HS-5 (cell line): ENCODE measurements around the gene PRKG1.
"Not testable (repeated sequence)": the region's sequence is repeated elsewhere in the genome, so short reads cannot be mapped to it uniquely, and the experiment has no call there.

Experiments used
- DNase-seq: peaks from one replicate; pipeline ENCODE4 v3.0.0-alpha.2; 2012; ENCODE audit warnings: low read depth

PRKG1 gene

DNA sequence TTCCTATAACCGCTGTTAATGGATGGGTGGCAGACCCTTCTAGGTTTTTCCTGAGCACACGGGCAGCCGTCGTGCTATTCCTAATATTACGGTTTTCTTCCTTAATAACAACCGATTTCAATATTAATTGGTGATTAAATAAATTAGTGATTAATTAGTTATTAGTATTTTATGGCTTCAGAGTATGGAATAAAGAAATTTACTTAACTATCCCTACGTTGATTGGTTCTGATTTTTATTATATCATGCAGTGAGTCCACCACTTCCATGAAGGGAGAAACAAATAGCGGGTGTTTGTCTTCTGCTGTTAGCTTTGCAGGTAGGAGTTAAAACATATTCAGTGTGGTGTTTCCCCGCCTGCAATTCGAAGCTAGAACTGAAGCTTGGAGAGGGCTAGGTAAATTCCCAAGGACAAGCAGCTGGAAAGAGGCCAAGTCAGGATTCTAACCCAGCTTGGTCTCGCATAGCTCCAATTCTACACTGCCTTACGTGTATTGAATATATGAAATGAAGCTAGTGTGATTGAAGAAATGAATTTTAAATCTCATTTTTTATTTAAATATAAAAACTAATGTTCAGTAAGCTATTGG is 626.0 kb downstream of the PRKG1 start:
- peak; percentile 4 for DNase-seq

DNA sequence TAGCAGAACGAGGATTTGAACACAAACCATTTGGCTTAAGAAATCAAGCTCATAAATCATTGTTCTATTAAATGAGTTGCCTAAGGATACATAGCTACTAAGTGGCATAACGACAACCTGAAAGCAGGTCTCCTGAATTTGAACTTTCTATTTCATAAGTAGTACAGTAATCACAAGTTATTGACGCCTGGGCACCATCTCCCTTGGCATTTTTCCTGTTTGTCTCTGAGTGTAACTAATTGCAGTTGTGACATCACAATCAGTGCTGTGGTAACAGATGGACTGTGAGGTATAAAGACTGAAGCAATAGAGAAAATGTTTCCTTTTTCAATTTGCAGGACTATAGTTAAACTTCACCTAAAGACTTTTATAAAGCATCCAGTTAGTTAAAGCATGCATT is 631.5 kb downstream of the PRKG1 start:
- DNase-seq, result no peak

DNA sequence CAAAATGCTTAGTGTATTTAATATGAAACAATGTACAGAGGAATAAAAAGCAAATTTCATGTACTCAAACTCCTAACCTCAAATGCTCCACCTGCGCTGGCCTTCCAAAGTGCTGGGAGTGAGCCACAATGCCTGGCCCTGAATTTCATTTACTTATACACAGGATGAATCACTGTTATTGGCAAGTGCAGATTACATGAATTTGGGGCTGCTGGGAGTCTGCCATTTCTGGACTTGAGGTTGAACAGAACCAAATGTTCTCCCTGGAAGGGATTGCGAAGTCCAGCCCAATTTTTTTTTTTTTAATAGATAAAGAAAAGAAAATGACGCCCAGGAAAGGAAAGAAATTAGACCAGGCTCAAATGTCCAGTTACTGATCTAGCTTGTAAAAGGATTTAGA is 631.9 kb downstream of the PRKG1 start:
- DNase-seq, result peak; percentile 18

DNA sequence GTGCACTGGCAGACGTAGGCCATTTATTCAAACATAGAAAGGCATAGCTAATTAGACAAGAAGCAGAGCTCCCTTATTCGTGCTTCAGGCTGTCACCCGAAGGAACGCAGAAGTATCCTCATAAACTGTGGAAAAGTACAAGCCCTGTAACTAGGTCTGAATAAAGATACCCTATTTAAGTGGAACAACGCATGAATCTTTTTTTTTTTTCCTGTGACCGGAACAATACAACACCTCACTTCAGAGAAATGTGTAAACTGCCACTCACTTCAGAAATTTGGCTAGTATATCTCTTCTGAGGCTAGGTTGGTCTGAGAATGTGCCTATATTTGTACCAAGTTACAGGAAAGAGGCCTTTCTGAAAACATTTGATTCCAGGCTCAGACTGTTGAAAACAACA is 633.1 kb downstream of the PRKG1 start:
- DNase-seq, result no peak

DNA sequence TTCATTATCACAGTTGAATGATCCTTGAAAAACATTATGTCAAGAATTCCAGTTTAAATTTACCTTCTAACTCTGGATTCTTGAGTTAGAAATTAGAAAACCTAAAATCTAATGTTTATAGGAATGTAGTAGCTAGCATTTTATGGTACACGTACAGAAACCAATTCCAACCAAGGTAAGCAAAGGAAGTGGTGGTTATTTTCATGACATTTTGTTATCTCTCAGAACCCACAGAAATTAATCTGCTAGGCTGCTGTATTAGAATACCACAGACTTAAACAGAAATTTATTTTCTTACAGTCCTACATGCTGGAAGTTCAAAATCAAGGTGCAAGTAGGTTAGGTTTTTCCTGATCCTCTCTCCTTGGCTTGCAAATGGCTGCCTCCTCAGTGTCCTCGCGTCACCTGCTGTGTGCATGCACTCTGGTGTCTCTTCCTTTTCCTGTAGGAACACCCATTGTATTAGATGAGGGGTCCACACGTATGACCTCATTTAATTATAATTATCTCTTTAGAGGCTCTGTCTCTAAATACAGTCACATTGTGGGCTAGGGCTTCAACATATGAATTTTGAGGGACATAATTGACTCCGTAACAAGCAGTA is 633.6 kb downstream of the PRKG1 start:
- no peak for DNase-seq

DNA sequence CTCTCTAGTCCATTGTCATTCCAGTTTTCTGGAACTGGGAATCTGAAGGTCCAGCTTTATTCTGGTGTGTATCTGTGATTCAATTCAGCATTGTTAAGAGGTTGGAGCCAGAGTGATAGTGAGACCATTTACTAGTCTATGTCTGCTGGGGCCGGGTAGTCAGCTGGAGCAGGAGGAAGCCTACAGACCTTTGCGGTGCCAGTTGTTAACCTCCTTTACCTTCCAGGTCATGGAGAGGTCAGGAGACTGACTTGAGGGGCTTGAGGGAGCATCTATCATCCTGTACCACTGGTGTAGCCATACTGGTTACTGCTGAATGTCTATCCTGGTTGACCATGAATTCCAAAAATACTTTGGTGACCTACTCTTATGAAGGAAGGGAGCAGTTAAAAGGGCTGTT is 634.3 kb downstream of the PRKG1 start:
- DNase-seq, result no peak

DNA sequence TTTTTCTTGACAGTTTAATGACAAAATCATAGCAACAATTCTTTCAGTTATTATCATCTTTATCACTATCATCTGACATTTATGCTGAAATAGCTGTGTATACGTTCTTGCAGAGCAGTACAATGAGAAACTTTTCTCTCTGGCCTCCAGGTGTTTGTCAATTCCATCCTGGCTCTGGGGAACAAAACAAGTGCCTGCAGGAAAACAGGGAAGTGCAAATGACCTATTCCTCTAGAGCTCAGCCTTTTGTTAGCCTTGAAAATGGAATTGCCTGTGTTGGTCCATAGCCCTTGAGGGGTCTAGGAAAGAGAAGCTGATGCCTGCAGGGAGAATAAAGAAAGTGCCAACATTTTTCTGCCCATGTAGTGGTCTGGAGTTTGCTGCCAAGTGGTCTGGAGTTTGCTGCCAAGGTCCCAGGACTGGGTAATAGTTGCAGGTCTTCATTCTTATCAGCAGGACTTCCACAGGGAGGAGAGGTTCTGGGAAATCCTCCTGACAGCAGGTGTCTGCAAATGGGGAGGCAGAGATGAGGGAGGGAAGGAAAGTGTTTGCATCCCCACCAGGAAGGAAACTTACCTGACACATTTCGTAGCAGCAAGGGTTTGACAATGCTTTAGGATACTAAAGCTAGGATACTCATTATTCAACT is 635.2 kb downstream of the PRKG1 start:
- no peak for DNase-seq

DNA sequence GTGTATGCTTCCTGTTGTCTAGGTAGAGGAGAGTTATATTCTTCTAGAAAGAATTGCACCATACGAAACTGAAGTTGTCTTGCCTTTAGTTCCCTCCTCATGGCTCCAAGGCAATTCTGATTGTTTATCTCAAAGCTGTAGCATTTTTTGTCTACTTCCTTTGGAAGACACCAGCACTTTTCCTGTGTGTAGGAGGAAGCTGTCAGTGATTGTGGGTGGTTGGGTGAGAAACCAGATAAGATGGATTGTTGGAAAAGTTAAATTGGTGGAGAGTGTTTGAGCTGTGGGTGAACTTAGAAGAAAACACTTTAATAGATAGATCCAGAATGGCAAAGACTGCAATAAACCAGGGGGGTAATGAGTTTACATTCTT is 637.2 kb downstream of the PRKG1 start:
- DNase-seq, result no peak

DNA sequence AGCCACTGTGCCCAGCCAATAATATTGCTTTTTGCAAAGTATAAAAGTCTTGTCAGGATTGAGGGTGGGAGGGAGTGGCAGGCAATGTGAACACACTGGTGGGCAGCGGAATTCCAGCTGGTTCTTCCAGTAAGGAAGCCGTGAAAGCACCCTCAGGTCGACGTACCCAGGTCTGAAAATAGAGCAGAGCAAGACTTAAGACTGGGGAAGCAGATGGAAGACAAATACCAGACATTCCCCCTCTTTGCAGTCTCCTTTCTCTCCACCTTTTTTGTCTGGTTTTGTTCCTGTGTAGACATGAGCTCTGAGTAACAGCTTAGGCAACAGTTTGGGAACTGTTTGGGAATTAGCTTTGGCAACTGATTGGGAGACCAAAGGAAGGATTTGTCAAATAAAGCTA is 642.7 kb downstream of the PRKG1 start:
- DNase-seq, result no peak

DNA sequence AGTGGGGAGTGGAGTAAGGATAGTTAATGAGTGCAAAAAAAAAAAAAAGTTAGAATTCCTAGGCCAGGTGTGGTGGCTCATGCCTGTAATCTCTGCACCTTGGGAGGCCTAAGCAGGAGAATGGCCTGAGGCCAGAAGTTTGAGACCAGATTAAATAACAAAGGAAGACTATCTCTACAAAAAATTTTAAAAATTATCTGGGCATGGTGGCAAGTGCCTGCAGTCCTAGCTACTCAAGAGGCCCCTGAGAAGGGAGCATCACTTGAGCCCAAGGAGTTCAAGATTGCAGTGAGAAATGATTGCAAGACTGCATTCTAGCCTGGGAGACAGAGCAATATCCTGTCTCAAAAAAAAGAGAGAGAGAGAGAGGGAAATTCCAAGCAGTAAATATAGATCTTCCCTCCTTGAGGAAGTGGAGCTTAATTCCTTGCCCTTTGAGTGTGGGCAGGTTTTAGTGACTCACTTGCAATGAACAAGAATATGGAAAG is 644.6 kb downstream of the PRKG1 start:
- DNase-seq, result peak; percentile 40

DNA sequence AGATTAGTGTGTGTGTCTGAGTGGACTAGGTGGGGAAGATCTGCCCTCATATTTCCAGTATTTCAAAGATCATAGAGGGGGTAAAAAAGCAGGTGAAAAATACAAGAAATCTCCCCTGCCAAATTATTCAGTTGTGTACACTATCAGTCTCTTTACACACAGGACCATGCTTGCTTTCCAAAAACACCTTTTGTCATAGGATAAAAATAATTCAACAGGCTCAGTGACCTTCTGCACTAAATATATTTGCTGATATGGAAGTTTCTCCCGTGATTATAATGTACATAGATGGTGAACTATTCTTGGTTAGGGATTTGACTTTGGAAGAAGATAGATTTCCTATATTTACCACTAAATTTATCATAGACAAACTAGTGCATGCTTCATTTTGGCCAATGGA is 649.8 kb downstream of the PRKG1 start:
- no peak for DNase-seq

DNA sequence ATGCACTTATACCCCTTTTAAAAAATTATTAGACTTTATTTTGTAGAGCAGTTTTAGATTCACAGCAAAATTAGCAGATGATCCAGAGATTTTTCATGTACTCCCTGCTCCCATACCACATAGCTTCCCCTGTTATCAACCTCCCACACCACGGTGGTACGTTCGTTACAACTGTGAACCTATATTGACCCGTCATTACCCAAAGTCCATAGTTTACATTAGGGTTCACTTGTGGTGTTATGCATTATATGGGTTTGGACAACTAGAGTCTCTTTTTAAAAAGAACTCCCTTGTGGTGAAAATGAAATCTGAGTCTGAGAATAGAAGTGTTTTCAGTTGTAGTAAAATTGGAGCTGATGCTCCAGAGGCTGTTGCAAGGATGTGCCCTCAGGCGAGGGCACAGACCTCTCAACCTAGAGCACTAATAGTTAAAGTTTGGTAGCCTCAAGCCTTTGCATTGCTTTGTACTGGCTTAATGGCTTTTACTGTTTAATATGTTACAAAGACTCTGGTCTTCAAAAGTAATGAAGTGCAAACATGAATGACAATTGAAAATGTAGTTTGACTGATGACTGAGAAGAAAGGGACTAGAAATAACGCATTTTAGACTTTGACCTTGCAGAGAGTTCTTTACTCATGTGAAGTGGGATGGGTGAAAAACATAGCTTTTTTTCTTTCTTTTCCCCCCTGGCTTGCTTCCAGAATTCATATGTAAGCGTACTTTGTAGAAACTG is 655.7 kb downstream of the PRKG1 start:
- DNase-seq, result no peak

DNA sequence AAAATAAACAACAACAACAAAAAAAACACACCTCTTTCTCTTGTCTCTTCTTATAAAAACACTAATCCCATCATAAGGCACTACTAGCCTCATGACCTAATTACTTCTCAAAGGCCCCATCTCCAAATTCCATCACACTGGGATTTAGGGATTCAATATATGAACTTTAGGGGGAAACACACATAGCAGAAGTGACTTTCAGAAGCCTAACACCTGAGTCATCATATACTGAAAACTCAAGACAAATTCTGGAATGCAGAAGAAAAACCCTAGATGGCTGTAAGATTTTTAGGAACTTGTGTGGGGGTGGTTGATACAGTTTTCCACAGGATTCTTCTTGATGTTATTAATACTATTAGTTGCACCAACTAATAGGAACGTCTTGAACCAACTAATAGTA is 658.8 kb downstream of the PRKG1 start:
- DNase-seq, result peak; percentile 42

DNA sequence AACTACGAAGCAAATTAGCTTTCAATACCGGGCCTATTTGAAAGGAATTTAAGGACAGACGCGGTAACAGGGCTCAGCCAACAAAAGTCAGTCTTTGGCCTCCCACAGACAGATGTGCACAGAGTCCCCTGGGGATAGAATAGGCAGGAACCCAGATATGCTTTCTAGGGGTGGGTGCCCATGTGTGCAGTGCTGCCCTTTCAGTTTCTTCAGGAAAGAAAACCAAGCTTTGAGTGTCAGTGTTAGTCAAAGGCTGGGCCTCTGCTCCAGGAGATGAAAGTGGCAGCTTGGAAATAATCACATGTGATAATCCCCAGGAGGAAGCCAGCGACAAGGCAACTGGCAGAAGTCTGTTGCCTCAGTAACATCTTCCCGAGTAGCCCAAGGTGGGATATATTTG is 668.9 kb downstream of the PRKG1 start:
- DNase-seq, result no peak

DNA sequence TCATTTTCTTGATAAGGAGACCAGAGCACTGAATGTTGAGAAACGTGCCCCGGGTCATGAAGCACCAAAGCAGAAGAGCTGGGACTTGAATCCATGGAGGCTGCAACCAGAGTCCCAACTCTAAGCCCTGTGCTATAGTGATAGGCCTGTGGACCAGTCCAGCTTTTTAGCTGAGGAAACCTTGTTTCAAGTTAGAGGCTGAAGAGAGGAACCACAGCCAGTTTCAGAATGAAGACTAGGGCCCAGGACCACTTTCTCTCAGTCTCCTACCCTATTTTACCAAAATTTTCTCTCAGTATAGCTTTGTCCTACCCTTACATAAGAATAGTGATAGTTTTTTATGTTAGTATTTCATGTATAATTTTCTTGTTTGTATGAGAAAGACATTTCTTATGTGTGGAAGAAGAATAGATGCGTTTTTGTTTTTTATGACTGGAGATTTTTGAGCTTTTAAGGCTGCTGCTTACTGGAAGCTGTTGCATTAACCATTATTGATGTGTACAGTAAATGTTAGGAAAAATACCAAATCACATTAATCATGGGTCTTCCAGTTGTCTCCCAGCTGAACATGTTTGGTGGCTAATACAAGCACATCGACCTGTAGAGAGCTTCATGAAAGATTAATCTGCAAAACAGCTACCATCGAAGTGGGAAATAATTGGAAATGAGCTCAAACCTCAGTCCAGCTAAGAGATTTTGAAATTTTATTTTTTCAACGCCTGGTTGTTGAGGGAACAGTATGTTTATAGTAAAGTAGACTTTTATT is 670.1 kb downstream of the PRKG1 start:
- DNase-seq, result no peak

DNA sequence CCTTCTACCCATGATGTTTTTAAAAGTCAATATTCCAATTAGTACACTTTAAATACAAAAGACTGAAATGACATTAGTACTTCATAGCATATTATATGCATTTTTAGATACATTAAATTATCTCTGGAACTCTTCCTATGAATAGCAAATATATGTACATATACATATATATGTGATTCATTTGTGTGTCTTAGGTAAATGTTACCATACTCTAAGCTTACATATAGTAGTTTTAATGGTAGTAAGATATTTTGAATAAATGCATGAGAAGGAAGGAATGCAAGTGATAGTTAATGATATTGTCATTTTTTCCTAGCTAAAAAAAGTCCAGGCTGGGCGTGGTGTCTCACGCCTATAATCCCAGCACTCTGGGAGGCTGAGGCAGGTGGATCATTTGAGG is 671.1 kb downstream of the PRKG1 start:
- no peak for DNase-seq

DNA sequence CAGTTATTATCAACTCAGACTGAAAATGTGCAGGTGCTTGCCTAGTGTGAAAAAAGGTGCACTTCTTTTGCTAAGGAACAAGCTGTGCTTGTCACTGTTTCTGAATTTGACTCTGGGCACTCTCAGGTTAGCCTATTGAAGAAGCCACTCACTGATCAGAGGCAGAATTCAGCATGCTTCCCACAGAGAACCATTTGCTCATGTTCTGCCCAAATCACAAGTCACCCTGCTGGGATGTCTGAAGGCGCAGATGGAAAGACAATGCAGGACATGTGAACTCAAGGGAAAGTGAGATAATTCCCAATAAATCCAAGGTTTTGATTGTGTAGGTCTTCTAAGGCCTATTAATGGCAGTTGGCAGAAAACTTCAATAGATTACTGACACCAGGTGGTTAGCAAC is 672.9 kb downstream of the PRKG1 start:
- DNase-seq, result no peak

DNA sequence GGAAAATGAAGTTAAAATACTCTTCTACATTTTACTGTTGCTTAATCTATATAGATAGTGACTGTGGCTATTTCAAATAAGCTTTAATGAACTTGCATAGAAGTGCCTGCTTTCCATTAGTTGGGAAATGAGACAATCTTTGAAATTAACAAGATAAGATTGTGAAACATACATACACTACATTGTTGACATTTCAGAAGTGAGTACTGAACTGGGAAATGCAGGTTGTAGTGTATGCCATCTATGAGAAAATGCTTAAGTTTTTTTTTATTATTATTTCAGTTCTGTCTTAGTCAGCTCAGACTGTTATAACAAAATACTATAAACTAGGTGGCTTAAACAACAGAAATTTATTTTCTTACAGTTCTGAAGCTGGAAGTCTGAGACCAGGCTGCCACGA is 674.7 kb downstream of the PRKG1 start:
- no peak for DNase-seq

DNA sequence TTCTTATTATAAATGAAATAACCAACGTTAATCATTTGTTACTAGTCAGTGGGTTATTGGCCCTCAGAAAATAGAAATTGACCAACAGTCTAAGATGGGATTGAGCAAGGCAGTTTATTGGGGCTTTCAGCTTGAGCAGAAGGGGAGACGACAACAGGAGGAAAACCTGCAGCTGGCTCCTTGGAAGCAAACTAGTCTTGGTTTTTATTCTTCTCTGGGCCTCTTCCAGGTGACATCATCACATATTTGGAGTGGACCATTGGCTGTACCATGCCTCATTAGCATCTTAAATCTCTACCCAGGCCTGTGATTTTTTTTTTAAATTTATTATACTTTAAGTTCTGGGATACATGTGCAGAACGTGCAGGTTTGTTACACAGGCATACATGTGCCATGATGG is 684.1 kb downstream of the PRKG1 start:
- no peak for DNase-seq

DNA sequence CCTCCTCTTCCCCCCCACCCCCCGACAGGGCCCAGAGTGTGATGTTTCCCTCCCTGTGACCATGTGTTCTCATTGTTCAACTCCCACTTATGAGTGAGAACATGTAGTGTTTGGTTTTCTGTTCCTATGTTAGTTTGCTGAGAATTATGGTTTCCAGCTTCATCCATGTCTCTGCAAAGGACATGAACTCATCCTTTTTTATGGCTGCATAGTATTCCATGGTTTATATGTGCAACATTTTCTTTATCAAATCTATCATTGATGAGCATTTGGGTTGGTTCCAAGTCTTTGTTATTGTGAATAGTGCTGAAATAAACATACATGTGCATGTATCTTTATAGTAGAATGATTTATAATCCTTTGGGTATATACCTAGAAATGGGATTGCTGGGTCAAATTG is 684.6 kb downstream of the PRKG1 start:
- not testable (repeated sequence) for DNase-seq

DNA sequence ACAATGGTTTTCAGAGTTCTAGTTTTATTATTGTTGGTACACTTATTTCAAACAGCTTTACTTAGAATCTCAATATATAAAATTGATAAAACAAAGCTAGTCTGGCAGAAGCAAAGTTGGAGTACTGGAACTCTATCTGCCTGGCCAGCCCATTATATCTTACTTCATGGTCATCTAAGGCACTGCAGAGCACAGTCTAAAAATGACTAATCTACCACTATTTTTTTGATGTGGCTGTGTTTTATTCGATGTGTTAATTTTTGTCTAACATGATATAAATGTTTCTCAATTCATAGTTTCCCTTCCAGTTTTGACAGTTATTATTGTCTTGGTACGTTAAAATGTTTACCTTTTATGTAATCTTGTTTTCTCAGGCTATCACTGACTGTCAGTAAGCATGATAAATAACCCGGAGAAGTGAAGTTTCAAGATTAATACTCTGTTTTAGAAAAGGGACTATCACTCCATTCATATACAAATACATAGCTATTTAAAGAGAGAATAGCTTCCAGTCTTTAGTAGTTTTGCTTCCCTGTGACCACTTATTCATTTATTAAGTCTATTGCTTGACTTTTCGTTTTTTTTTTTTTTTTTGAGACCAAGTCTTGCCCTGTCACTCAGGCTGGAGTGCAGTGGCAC is 685.7 kb downstream of the PRKG1 start:
- no peak for DNase-seq
